Measurements from ENCODE around the gene TM9SF2. TPM values are rescaled to one million over a fixed set of nuclear protein-coding genes. Genes with fewer than 3 reads are reported as not detected.

Gene TM9SF2
- total RNA-seq, result 144 and 190 TPM in 2 replicates

GRCh38 chr13:99501184-99501847, at the start of gene TM9SF2:
TM9SF2 (plus strand) TSS chr13:99501472; CDS start chr13:99501607, 135 bp downstream.

GRCh38 chr13:99606324-99607066, 105.2 kb downstream of the TM9SF2 start, which contains the start of gene CLYBL:
CLYBL (plus strand) TSS chr13:99606690.

Other genes with a start within 250 kb of the TM9SF2 start
- gene GPR18, start 243.1 kb upstream of the TM9SF2 start, total RNA-seq, result not detected in 2 replicates
- 0.19 and 0.28 TPM in 2 replicates for gene GPR183, start 194.1 kb upstream of the TM9SF2 start, total RNA-seq
- gene CLYBL, start 105.2 kb downstream of the TM9SF2 start, total RNA-seq, result 0.19 and 0.85 TPM in 2 replicates

Data from regular cardiac myocyte (primary cell).